Stimulated activated naive CD4-positive, alpha-beta T cell treated with Interleukin-2 at 50 U/mL for 16 hours (primary cell): Measurements from ENCODE around the gene FBRS.
"Not testable (repeated sequence)": the region's sequence is repeated elsewhere in the genome, so short reads cannot be mapped to it uniquely, and the experiment has no call there.

ENCODE experiments used
- DNase-seq: peaks from one replicate; lab custom pipeline; 2025; lab: John Stamatoyannopoulos, UW

FBRS gene

DNA sequence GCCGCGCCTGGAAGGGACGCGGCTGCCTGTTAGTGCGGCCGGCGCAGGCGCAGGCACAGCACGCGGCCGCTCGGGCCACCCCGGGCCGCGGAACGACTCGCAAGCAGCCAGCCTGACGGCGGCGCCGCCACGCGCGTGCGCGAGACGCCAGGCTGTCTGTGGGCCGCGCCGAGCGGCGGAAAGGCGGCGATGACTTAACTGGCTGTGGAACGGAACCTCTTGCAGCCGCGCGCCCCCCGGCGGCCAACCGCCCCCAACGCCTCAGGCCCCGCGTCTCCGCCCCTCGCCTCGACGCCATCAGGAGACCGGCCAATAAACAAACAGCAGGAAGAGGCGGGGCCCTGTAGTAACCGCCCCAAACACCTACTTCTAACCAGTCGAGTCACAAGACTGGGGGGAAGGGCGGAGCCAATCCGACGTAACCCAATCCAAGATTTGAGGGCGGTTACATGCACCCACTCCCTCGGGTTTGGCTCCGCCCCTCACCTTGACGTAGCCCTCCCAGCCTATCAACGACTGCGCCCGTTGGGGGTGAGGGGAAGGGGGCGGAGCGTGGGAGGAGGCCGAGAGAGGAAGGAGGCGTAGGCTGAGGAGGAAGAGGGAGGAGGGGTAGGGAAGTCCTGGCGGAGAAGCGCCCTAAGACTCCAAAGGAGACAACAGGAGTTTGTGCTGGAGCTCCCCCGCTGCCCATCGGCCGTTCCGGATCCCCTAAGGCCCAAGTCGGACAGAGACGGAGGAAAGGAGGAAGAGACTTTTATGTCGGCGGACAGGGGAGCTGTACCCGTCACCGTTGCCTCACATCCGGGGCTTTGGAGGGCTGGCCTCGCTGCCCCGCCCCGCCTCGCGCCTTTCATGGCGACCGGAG lies at the start of gene FBRS:
TSS of gene FBRS (plus strand) at position 566 of the 865 bp plus-strand sequence. CDS start 1,088 bp downstream, outside the sequence.
- peak; percentile 100 for DNase-seq

DNA sequence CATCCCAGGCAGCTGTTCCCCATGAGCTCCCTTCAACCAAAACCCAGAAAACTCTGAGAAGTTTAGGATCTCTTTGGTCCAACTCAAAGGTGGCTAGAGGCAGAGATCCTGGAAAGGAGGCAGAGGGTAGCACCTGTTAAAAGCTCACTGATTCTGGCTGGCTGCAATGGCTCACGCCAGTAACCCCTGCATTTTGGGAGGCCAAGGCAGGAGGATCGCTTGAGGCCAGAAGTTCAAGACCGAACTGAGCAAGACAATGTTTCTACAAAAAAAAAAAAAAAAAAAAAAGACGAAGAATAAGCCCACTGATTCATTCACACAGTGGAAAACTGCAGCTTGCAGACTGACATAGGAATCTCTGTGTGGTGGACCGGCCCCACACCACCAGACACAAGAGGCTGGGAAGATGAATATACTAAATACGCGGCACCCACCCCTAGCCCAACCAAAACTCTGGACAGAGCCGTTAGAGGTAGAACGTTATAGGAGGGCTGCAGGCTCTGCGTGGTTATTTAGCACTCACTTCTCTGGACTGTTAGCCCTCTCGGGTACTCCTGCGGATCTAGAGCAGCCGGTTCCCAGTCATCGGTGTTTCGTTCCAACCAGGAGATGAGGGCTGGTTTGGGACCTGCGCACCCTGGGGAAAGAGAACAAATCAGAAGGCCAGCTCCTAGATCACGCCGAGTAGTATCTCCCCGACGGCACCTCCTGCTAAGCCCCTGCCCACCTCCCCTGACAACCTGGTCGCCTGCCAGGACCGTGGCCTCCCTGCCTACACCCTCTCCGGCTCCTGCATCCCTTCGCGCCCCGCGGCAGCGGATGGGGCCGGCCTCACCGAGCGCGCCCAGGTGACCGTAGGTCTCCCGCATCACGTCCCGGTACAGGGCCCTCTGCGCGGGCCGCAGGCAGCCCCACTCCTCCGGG lies 49.0 kb upstream of the FBRS start:
- DNase-seq: peak; percentile 49

DNA sequence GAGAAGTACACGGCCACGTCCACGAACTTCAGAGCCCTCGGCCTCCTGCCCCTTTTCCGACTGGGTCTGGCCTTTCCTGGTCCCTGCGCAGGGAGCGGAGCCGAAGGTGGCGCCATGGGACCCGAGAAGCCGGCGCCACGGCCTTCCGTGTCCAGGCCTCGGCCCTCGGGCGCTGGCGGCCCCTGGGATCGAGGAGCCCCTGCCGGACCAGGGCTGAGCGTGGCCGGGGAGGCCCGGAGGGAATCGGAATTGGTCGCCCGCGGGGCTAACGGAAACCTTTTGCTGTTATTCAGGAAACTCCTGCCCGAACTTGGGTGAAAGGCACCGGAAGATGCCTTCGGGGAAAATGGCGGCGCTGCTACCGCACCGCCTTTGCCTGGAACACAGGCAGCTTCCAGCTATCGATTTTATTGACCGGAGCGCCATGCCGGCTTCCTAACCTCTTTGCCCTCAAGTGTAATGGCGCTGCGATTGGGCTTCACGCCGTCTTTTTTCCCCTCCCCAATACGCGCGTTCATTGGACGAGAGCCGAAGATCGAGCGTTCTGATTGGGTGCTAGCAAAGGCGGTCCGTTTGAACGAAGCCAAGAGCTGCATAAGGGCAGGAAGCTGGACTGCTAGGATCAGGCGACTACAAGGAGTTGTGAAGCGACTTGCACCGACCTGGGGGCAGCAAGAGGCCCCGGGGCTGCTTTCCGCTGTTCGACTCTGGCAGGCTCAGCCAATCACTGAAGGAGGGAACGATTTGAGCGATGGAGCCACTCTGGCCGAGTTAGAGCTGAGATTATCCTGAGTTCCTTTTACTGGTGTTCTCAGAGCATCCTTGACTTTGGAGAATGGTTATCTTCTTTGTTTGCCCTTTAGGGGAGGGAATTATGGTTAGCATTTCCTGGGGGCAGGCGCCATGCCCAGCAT lies 48.0 kb upstream of the FBRS start, which contains the start of gene ZNF689:
TSS of gene ZNF689 (minus strand) at position 464 of the 914 bp plus-strand sequence. CDS start at position 116, 348 bp downstream.
- peak; percentile 91 for DNase-seq

- peak; percentile 54 for DNase-seq
Measured at GRCh38 chr16:30615358-30616091, 42.7 kb upstream of the FBRS start.

DNA sequence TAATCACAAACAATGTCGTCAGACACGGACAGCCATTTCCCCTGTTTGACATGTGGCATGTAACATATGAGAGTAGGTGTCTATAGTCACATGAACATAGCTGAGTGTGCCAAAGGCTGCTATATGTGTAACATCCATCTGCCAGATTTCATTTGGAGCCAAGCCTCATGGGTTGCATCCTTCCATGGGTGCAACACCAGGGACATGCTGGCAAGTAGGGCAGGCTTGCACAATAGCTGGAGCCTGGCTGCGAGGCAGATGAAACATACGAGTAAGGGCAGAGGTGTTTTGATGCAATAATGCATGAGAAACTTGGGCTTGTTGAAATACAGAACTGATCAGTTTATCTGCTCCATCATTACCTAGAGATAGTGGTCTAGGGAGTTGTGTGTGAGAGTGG lies 39.0 kb upstream of the FBRS start:
- DNase-seq: no peak

- DNase-seq: no peak
Measured at GRCh38 chr16:30619638-30620037, 38.6 kb upstream of the FBRS start.

DNA sequence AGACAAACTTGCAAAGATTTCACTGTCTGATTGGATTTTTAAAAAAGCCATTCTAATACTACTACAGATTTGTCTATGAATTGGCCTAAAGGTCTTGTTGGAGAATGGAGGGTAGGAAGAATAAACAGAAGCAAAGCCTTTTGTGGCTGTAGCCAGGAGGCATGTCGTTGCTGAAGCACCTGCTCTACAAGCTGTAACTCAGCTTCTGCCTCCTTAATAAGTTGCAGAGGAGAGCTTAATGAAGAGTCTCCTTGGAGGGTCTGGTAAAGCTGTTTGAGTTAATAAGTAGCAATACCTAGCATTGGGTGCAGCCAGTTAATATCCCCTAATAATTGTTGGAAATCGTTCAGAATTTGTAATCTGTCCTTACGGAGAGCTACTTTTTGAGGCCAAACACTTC lies 38.1 kb upstream of the FBRS start:
- DNase-seq: no peak

GRCh38 chr16:30621765-30622164 lies 36.5 kb upstream of the FBRS start:
- DNase-seq: no peak

DNA sequence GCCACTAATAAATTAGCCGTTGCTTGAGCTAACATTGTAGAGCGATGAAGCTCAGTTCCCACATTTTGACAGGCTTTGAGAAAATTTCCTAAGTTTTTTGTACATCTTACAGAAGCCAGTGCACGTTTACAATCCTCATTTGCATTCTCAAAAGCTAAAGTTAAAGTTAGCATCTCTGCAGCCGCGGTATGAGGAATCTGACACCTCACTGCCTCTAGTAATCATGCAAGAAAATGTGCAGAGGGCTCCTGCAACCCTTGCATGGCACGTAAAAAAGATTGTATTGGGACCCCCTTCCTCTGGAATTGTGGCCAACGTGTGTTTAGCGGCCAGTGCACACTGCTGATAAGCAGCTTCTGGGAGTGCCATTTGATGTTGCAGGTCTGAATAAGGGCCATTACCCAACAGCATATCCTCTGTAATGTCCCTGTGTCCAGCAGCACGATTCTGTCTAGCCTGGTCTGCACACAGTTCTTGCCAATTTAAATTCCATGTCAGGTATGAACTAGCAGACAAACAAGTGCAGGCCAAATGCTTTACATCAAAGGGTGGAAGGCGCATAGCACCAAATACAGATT lies 35.7 kb upstream of the FBRS start:
- DNase-seq: no peak

DNA sequence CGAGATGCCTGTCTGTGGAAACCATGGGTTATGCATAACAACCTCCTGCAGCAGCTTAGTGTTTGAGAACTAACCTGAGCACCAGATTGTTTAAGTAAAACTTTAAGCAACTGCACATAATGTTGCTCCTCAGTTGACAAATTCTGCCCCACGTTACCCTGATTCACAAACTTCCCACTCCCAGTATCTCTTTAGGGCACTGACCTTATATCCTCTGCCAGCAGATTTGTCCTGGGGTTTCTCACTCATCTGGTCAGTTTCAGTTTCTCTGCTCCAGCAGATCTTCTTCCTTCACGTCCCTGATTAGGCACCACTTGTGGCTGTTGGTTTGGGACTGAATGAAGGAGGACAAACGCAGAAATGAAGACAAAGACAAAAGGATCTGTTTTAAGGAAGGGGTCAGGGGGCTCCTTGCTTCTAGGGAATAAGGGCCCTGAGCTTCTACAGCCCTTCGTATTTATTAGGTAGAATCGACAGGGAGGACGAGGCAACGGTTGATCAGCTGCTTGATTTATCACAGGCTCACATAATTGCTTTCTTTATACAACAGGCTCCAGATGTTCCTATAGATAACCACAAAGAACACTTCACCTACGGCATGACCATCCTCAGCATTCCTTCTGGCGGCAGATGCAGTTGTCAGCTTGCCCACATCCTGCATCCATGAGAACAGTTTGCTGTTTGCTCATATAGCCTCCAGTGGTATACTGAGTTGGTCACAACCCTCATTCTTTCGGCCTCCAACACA lies 34.5 kb upstream of the FBRS start:
- DNase-seq: no peak

DNA sequence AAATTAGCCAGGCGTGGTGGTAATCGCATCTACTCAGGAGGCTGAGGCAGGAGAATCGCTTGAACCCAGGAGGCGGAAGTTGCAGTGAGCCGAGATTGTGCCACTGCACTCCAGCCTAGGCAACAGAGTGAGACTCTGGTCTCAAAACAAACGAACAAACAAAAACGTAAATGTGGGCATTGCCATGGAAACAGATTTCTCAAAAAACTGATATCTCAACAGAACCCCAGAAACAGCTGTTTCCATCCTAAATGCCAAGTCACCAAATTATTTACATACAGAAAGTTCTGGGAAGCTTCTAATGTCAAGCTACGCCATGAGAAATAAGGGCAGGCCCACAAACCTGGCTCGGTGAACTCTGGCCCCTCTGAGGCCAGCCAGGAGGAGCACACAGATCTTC lies 32.0 kb upstream of the FBRS start:
- no peak for DNase-seq

DNA sequence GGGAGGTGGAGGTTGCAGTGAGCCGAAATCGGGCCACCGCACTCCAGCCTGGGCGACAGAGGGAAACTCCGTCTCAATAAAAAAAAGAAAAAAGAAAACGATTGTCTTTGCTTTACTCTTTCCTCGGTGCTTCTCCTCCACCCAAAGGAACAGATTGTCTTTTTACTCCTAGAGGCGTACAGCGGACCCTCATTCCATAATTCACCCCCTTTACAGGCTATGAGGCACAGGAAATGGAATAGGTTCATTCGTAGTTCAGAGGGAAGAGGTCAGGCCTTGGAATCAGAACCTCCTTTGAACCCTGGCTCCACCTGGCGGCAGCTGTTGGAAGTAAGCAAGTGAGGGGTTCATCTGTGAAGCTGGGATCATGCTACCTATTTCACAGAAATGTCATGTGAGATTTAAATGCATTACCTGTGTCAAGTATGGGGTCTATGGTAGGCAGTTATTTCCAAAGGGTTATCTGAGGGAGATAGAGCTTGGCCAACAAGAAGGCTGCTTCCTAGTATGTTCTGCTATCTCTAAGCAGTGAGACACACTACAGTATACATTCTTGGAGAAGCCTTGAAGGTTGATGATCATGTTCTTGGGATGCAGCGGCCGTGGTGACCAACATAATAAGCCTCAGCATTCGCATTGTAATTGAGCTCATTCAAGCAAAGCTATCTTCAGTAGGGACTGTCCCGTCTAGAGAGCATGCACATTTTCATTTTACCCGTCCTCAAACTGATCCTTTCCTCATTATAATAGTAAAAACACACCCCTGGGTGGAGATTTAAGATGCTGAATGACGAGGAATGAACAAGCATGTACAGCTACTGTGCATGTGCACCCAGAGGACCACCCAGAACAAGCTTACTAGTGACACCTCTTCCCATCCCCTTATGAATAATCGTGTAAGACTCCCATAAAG lies 29.3 kb upstream of the FBRS start:
- DNase-seq: peak; percentile 84

GRCh38 chr16:30632454-30632853 lies 25.8 kb upstream of the FBRS start:
- not testable (repeated sequence) for DNase-seq

GRCh38 chr16:30633526-30633925 lies 24.7 kb upstream of the FBRS start:
- DNase-seq: no peak

DNA sequence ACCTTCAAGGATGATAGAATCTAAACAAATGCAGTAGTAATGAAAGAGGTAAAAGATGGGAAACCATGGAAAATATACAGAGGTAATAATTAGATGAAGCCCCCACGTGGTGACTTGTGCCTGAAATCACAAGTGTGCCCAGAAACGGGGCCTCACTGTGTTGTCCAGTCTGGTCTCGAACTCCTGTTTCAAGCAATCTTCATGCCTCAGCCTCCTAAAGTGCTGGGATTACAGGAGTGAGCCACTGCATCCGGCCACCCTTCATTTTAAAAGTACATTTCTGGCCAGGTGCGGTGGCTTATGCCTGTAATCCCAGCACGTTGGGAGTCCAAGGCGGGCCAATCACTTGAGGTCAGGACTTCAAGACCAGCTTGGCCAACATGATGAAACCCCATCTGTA lies 21.6 kb upstream of the FBRS start:
- no peak for DNase-seq

DNA sequence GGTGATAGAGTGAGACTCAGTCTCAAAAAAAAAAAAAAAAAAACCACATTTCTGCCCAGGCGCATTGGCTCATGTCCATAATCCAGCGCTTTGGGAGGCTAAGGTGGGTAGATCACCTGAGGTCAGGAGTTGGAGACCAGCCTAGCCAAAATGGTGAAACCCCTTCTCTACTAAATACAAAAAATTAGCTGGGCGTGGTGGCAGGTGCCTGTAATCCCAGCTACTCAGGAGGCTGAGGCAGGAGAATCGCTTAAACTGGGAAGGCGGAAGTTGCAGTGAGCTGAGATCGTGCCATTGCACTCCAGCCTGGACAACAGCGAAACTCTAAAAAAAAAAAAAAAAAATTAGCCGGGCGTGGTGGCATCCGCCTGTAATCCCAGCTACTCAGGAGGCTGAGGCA lies 21.1 kb upstream of the FBRS start:
- not testable (repeated sequence) for DNase-seq

GRCh38 chr16:30637944-30638343 lies 20.3 kb upstream of the FBRS start:
- DNase-seq: no peak

GRCh38 chr16:30641378-30641982 lies 16.8 kb upstream of the FBRS start:
- DNase-seq: no peak
